NCI-H2081 treated with DMSO at 0.1 percent for 48 hours (cell line): Measurements from ENCODE around the gene IL22.
A peak's percentile ranks its signal among the peaks of the same experiment; 100 is the strongest.

Source experiments
- DNase-seq: peaks from one replicate; lab custom pipeline; 2025; lab: John Stamatoyannopoulos, UW

The IL22 gene

GRCh38 chr12:68229956-68230355, 23.4 kb downstream of the IL22 start:
- no peak for DNase-seq

DNA sequence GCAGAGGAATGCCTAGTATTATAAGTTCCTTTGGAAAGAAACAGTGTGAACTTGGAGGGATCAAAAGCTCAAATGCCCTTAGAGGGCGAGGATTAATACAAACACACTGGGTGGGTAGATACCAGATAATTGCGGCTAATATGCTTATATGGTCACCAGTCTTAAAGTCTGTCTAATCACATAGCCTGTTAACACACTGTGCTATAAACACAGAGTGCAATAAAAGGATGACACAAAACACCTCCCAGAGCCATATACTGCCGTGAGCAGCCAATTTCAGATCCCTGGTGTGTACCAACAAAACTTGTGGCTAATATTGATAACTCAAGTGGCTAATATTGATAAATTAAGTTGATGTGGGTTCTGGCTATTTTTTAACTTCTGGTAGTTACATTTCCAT, 26.0 kb downstream of the IL22 start:
- no peak for DNase-seq

- no peak for DNase-seq
These were observed 27.6 kb downstream of the IL22 start, which contains the start of gene IL26 for GRCh38 chr12:68225576-68226476. Gene IL26 (minus strand): TSS chr12:68225810. CDS start chr12:68225756, 54 bp downstream.

GRCh38 chr12:68224613-68225285, 28.7 kb downstream of the IL22 start:
- no peak for DNase-seq

- peak; percentile 48 for DNase-seq
These were observed 30.2 kb downstream of the IL22 start for GRCh38 chr12:68223067-68223747.

DNA sequence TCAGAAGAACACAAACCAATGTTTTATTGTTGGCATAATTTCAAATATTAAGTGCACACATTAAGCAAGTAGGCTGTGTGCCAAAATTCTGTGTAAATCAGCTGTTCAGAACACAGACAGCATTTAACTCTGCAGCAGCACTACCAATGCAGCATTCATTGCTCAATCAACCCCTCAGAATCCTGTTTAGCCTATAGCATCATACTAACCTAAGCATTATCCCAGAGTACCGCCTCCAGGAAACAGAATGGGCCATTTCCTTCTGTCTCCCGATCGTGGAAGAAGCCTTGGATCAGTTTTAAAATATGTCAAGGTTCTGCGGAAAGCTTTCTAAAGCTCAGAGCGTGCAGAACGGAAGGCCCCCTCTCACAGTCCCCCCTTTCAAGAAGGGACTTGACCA, 31.1 kb downstream of the IL22 start:
- peak; percentile 35 for DNase-seq

- no peak for DNase-seq
These were observed 31.9 kb downstream of the IL22 start for GRCh38 chr12:68221497-68221896.

- no peak for DNase-seq
These were observed 42.5 kb downstream of the IL22 start for GRCh38 chr12:68210875-68211274.

- DNase-seq, result peak; percentile 1
These were observed 44.2 kb downstream of the IL22 start for GRCh38 chr12:68209048-68209728.

DNA sequence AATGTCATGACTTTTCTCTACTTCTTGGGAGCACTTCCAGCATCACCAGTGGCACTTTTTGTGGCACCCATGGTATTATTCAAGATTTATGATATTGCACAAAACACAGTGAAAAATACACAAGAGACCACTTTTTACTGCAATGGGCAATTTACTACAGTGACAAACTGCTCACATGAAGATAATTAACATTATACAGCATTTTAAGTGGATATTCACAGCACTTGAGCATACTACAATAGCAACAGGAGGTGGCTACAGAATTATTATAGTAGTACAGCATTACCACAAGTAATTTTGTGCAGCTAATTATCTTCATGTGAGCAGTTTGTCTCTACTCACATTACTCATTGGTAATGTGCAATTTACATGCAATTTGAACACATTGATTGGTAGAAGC, 46.1 kb downstream of the IL22 start:
- peak; percentile 95 for DNase-seq

GRCh38 chr12:68206446-68206845, 47.0 kb downstream of the IL22 start:
- DNase-seq, result peak; percentile 35

DNA sequence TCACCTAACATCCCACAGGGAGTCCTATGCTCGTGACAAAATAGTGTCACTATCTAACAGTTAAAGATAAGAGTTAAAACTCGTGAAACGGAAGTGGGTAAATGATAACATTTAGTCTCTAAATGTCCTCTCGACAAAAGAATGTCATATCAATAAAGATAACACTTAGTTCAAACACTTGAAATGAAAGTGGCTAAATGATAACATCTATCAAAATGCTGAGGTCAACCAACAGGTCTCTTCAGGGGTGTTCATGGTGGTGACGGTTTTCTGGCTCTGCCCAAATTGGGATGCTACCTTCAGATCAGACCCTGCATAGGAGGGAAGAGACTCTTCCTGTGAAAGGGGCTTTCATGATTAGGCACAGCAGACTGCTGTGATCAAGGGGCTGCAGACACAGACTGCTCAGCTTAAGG, 49.9 kb downstream of the IL22 start:
- DNase-seq, result no peak

- no peak for DNase-seq
These were observed 52.5 kb downstream of the IL22 start for GRCh38 chr12:68200854-68201253.

GRCh38 chr12:68199127-68199526, 54.3 kb downstream of the IL22 start:
- DNase-seq, result no peak

GRCh38 chr12:68198507-68199086, 54.8 kb downstream of the IL22 start:
- DNase-seq, result no peak
